Skeletal muscle satellite cell (primary cell): Measurements from ENCODE around the gene UNC45B.
A peak's percentile ranks its signal among the peaks of the same experiment; 100 is the strongest.

Source experiments
- H3K27me3 ChIP-seq: 2 replicates; pipeline ENCODE4 v1.7.0; 2013; ENCODE audit warnings: low read length; ENCODE audit not compliant: control insufficient read depth, insufficient read depth
- H3K36me3 ChIP-seq: 2 replicates; pipeline ENCODE4 v1.7.0; 2013; ENCODE audit warnings: mild to moderate bottlenecking, control low read depth, low read length; ENCODE audit not compliant: insufficient read depth
- H3K4me1 ChIP-seq: 2 replicates; pipeline ENCODE4 v1.7.0; 2013; ENCODE audit warnings: low read length; ENCODE audit not compliant: control insufficient read depth, insufficient read depth
- H3K4me2 ChIP-seq: 2 replicates; pipeline ENCODE4 v1.7.0; 2013; ENCODE audit warnings: mild to moderate bottlenecking, low read length
- H3K4me3 ChIP-seq: 2 replicates; pipeline ENCODE4 v1.7.0; 2013; ENCODE audit warnings: low read length
- H3K9ac ChIP-seq: 2 replicates; pipeline ENCODE4 v1.7.0; 2013; ENCODE audit warnings: mild to moderate bottlenecking, low read depth, low read length, moderate library complexity
- H3K9me3 ChIP-seq: replicated peaks from 2 replicates; pipeline ENCODE4 v1.7.0; 2013; ENCODE audit warnings: mild to moderate bottlenecking, control low read depth, low read length

The UNC45B gene

DNA sequence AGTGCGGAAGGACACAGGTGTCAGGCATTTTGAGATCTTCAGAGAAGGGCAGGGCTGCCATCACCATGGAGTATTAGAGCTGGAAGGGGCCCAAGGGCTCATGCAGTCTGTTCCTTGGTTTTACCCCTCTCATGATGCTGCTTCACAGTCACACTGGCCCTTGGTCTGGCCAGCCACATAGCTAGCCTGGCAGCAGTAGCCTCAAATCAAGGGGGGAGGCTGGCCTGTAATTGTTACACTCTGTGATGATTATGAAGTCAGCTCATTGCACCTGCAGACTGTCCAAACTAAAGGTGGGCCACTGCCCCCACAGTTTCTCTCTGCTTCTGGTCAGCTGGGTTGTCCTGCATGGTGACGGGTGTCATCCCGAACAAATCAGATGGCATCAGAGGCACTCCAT is 26.3 kb upstream of the UNC45B start, which contains the start of gene FNDC8:
FNDC8 (plus strand) TSS at position 301 of the 400 bp plus-strand sequence; CDS start at position 380, 79 bp downstream.
- no peaks in the 10 kb centered on the region for H3K36me3 ChIP-seq
- H3K4me3 ChIP-seq: no peak within 1 kb of the TSS
- H3K4me2 ChIP-seq: no peak within 1 kb of the TSS
- no peaks in the 10 kb centered on the region for H3K27me3 ChIP-seq
- H3K9me3 ChIP-seq: no peaks in the 10 kb centered on the region
- H3K4me1 ChIP-seq: peaks cover 14% of the 10 kb centered on the region
- H3K9ac ChIP-seq: no peak within 1 kb of the TSS

DNA sequence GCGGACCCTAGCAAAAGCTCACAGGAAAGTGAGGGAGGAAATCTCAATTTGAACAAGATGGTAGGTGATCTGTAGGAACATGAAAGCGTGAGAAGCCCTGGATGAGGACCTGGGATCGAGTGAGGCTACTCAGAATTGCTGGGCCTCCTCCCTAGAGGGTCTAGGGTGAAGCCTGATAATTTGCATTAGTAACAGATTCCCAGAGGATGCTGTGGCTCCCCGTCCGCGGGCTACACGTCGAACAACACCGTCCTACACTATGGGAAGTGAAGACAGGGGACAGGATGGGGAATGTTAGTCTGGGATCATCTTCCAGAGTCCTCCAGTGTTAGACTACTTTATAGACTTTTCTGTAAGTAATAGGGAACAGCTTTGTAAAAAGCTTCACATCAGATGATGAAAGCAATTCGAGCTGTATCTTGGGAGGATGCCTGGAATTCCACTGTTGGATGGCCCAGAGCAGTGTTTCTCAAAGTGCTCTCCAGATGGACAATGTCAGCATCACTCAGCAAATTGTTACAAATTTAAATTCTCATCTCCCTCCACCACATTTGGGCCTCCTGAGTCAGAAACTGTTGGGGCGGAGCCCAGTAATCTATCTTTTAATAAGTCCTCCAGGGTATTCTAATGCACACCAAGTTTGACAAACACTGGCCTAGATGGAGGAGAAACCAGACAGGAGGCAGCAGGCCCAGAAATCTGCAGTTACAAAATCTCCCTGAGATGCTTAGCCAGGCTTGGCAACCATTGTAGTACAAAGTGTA is 19.7 kb upstream of the UNC45B start:
- Histone ChIP-seq H3K9ac (no peak overlapping the region), H3K4me1 (peaks cover 15% of the 10 kb centered on the region), H3K9me3 (no peaks in the 10 kb centered on the region), H3K36me3 (peaks cover 28% of the 10 kb centered on the region), H3K4me3 (no peak overlapping the region), H3K27me3 (no peaks in the 10 kb centered on the region), H3K4me2 (no peak overlapping the region)

DNA sequence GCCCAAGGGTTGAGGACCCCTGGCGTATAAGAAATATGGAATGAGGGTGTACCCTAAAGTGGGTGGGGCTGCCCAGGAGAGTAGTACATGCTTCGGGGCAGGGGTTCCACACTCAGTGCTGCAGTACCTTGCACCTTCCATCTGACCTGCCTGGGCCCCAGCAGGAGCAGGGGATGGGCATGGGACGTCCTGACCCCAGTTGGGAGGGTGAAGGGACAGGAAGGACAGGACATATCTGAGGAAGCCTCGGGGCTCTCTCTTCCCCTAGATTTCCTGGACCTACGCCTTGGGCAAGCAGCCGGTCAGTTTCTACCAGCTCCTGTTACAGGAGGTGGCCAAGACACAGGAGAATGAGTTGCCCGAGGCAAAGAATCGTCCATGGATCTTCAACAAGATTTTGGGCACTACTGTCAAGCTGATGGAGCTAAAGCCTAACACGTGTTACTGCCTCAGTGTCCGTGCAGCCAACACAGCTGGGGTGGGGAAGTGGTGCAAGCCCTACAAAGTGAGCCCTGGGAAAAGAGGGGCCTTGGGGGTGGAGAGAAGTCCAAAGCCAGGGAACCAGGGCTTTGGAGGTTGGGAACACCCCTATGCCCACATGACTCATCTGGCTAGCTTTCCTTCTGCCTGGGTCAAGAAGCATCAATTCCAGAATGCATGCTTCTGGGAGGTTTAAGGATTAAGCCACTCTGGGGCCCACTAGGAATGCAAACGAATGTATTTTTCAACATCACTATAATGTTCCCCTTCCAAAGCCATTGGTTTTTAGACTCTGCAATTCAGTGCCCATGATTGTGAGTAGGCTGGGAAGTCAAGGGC is 18.3 kb upstream of the UNC45B start:
- Histone ChIP-seq H3K27me3 (no peaks in the 10 kb centered on the region), H3K4me3 (no peak overlapping the region), H3K4me2 (no peak overlapping the region), H3K4me1 (peaks cover 15% of the 10 kb centered on the region), H3K9me3 (no peaks in the 10 kb centered on the region), H3K36me3 (peaks cover 42% of the 10 kb centered on the region), H3K9ac (no peak overlapping the region)

DNA sequence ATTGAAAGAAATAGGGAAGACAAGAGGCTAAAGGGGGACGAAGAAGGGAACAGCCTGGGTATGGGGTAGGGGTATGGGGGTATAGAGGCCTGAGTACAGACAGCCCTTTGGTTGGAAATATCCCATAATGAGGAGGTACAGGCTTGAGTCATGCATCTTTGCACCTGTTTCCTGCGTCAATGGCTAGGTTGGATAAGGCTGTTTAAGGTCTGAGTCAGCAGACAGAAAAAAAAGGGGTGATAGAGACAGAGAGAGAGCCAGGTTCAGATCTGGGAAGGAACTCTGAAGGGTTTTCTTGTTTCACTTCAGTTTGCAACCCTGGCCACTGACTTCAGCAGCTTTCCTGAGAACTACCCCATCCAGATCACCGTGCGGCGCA is 17.7 kb upstream of the UNC45B start:
- Histone ChIP-seq H3K27me3 (no peaks in the 10 kb centered on the region), H3K9ac (no peak overlapping the region), H3K36me3 (peaks cover 45% of the 10 kb centered on the region), H3K4me1 (peaks cover 15% of the 10 kb centered on the region), H3K4me2 (no peak overlapping the region), H3K9me3 (no peaks in the 10 kb centered on the region), H3K4me3 (no peak overlapping the region)

DNA sequence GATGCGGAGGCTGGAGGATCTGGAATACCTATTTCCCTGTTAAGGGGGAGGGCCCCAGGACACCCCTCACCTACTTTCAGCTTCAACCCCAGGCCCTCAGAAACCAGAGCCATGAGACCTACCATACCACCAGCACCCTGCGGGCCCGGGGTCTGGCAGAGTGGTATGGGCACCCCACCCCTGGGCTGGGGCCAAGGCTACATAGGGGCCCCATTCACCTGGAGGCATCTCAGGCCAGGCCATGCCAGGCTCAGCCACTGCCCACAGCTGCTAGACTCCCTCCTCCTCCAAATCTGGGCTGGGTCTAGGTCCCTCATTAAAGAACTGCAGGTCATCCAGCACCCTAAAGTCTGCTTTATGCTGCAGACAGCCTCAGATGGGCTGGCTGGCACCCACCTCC is 17.2 kb upstream of the UNC45B start:
- H3K4me3 ChIP-seq: no peak overlapping the region
- peaks cover 15% of the 10 kb centered on the region for H3K4me1 ChIP-seq
- no peak overlapping the region for H3K4me2 ChIP-seq
- no peak overlapping the region for H3K9ac ChIP-seq
- H3K9me3 ChIP-seq: no peaks in the 10 kb centered on the region
- H3K36me3 ChIP-seq: peaks cover 49% of the 10 kb centered on the region
- no peaks in the 10 kb centered on the region for H3K27me3 ChIP-seq

DNA sequence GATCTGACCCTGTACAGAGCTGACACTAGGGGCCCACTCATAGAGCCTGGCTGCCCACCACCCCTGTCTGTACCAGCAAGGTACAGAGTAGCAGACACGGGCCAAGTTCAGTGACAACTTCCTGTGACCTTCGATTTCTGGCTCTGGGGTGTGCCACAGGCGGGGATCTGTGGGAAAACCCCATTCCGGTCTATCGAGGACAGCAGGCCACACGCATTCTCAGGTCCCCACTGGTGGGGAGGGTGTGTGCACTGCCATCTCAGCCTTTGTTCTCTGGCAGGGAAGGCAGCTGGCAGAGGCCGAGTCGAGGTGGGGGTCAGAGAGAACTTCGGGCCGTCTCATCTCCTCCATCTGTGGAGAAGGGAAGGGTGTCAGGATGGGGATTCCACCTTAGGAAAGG is 15.5 kb upstream of the UNC45B start:
- H3K4me3 ChIP-seq: no peak overlapping the region
- no peak overlapping the region for H3K4me2 ChIP-seq
- no peak overlapping the region for H3K9ac ChIP-seq
- no peaks in the 10 kb centered on the region for H3K27me3 ChIP-seq
- H3K36me3 ChIP-seq: peaks cover 63% of the 10 kb centered on the region
- H3K9me3 ChIP-seq: no peaks in the 10 kb centered on the region
- peaks cover 15% of the 10 kb centered on the region for H3K4me1 ChIP-seq

DNA sequence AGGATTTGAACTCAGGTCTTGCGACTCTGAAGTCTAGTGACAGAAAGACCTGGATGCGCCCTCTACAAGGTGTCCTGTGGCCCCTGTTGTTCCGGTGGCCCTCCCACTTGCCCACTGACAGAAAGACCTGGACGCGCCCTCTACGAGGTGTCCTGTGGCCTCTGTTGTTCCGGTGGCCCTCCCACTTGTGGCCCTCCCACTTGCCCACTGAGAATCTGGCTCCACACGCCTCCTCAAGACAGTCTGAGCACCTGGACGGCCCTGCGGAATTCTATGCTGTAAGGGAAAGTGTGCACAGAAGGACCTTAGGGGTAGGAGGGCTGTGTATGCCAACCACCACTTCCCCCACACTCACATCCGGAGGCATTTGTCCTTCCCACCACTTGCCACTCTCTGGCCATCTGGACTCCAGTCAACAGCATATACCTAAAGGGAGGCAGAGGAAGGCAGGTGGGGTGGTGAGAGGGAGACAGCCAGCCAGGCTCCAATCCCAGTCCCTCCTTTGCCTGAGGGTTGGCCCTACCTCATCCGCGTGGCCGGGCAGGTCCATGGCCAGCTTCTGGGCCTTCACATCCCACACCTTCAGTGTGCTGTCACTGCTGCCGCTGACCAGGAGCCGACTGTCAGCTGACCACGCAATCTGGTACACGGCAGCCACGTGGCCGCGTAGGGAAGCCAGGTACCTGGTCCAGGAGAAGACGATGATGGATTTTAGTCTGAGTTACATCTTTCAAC is 14.6 kb upstream of the UNC45B start:
- Histone ChIP-seq H3K36me3 (peaks cover 72% of the 10 kb centered on the region), H3K9ac (no peak overlapping the region), H3K27me3 (no peaks in the 10 kb centered on the region), H3K4me1 (peaks cover 15% of the 10 kb centered on the region), H3K9me3 (no peaks in the 10 kb centered on the region), H3K4me2 (no peak overlapping the region), H3K4me3 (no peak overlapping the region)

DNA sequence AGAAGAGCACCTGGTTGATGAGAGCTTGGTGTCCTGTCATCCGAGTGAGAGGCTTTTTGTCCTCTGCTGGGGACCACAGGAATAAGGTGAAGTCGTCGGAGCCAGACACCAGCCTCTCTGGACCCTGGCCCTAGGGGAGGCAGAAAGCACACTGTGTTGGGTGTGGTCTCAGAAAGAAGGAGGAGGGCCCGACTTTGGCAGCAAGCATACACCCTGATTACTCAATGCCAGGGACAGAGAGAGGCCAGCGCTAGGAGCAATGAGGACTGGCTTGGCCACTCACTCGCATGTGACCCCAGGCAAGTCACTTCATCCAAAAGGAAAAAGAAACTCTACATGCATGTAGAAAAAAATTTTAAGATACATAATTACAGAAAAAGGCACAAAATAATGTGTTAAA is 12.3 kb upstream of the UNC45B start:
- H3K9ac ChIP-seq: no peak overlapping the region
- H3K4me3 ChIP-seq: no peak overlapping the region
- peaks cover 4% of the 10 kb centered on the region for H3K4me1 ChIP-seq
- no peaks in the 10 kb centered on the region for H3K9me3 ChIP-seq
- no peak overlapping the region for H3K4me2 ChIP-seq
- H3K27me3 ChIP-seq: no peaks in the 10 kb centered on the region
- H3K36me3 ChIP-seq: peaks cover 85% of the 10 kb centered on the region

DNA sequence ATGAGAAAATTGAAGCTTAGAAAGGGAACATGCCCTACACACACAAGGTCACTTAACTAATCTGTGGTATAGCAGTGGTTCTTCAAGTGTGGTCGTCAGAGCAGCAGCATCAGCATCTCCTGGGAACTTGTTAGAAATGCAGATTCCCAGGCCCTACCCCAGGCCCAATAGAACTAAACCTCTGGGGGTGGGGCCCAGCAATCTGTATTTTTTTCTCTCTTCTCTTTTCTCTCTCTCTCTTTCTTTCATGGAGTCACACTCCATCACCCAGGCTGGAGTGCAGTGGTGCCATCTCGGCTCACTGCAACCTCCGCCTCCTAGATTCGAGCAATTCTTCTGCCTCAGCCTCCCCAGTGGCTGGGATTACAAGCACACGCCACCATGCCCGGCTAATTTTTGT is 9.4 kb upstream of the UNC45B start:
- Histone ChIP-seq H3K36me3 (peaks cover 57% of the 10 kb centered on the region), H3K4me1 (peaks cover 4% of the 10 kb centered on the region), H3K9me3 (no peaks in the 10 kb centered on the region), H3K4me2 (no peak overlapping the region), H3K4me3 (no peak overlapping the region), H3K9ac (no peak overlapping the region), H3K27me3 (no peaks in the 10 kb centered on the region)

DNA sequence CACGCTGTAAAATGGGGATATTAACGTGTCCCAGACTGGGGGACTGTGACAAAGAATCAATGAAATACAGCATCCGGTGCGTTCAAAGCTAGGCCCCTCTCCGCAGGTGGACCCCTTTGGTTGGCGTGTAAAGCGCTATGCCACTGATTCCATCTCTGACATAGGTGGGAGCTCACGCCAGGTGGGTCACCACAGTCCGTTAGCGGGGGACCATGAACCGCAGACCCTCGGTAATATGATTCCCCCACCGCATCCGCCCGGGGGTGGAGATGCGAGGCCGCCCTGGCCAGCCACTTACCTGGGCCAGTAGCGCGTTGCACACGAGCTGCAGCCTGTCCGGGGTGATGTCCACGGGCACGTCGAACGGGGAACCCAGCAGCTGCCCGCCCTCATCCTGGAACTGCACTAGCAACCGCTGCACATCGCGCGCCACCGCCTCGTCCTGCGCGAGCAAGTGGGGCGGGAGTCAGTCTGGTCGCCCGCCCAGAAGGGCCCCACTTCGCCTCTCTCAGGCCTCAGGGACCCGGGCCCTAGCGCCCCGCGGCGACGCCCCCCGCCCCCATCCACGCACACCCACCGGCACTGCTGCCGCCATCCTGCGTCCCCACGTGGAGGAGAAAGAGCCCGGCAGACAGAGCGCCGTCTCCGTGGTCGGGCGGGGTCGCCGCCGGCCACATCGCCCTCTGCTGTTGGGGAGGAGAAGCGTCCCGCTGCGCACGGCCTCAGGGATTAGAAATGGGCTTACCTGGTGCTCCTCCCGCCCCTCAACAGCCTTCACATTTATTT is 5.7 kb upstream of the UNC45B start, which contains the start of gene NLE1:
NLE1 (minus strand) TSS at position 623 of the 786 bp plus-strand sequence; CDS start at position 595, 28 bp downstream.
- peaks cover 27% of the 10 kb centered on the region for H3K36me3 ChIP-seq
- H3K9ac ChIP-seq: peak within 1 kb of the TSS; percentile 91
- no peaks in the 10 kb centered on the region for H3K9me3 ChIP-seq
- H3K4me2 ChIP-seq: peak within 1 kb of the TSS; percentile 97
- peaks cover 5% of the 10 kb centered on the region for H3K27me3 ChIP-seq
- H3K4me3 ChIP-seq: peak within 1 kb of the TSS; percentile 96
- peaks cover 4% of the 10 kb centered on the region for H3K4me1 ChIP-seq

DNA sequence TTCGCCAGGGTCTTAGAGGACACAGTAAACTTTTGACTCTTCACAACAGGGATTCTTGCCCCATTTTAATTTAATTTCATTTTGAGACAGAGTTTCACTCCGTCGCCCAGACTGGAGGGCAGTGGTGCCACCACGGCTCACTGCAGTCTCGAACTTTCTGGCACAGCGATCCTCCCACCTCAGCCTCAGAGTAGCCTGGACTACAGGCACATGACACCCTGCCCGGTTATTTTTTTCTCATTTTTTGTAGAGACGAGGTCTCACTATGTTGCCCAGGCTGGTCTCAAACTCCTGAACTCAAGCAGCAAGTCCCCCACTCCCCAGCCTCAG is 5.2 kb upstream of the UNC45B start:
- Histone ChIP-seq H3K4me1 (peaks cover 4% of the 10 kb centered on the region), H3K9ac (no peak overlapping the region), H3K4me3 (peak overlapping the region; percentile 96)

More for the DNA sequence above, 5.2 kb upstream of the UNC45B start:
- Histone ChIP-seq H3K27me3 (peaks cover 7% of the 10 kb centered on the region), H3K9me3 (no peaks in the 10 kb centered on the region), H3K4me2 (peak overlapping the region; percentile 35), H3K36me3 (peaks cover 22% of the 10 kb centered on the region)
